Measurements from ENCODE around the gene EZH2.

The EZH2 gene

GRCh38 chr7:148901178-148901577, 17.1 kb upstream of the EZH2 start:
- no peak for DNase-seq (ENCODE audit: low read depth in 2 of 3, low spot score in 1 of 3)

GRCh38 chr7:148898845-148899484, 14.9 kb upstream of the EZH2 start:
- DNase-seq (ENCODE audit: low read depth in 2 of 3, low spot score in 1 of 3), result no peak

DNA sequence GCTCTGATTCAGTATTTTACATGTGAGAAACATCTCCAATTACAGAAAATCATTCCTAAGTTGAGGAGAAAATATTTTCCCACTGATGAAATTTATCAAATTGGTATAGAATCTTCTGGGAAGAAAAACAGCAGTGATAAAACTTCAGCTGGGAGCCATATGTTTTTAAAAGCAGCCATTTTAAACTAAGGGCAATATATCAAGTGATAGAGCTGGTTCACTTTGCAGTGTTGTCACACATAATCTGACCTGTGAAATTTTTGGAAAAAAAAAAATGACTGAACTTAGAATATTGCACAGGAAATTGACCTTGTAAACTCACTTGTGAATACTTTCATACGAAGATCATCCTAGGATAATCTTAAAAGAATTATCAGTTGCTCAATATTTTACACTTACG, 10.5 kb upstream of the EZH2 start:
- no peak for DNase-seq (ENCODE audit: low read depth in 2 of 3, low spot score in 1 of 3)

GRCh38 chr7:148893071-148893470, 9.0 kb upstream of the EZH2 start:
- DNase-seq (ENCODE audit: low read depth in 2 of 3, low spot score in 1 of 3), result no peak

- no peak for DNase-seq (ENCODE audit: low read depth in 2 of 3, low spot score in 1 of 3)
Measured at GRCh38 chr7:148888300-148888699, 4.2 kb upstream of the EZH2 start.

GRCh38 chr7:148886844-148887243, 2.8 kb upstream of the EZH2 start:
- no peak for DNase-seq (ENCODE audit: low read depth in 2 of 3, low spot score in 1 of 3)

- peak; percentile 83 to 90 (median 90) for DNase-seq (ENCODE audit: low read depth in 2 of 3, low spot score in 1 of 3)
Measured at GRCh38 chr7:148884299-148885022, 370 bp upstream of the EZH2 start.

GRCh38 chr7:148883266-148884048, 634 bp downstream of the EZH2 start:
- peak; percentile 22 to 31 (median 24) for DNase-seq (ENCODE audit: low read depth in 2 of 3, low spot score in 1 of 3)

- no peak for DNase-seq (ENCODE audit: low read depth in 2 of 3, low spot score in 1 of 3)
Measured at GRCh38 chr7:148882841-148883265, 1.2 kb downstream of the EZH2 start.

GRCh38 chr7:148882192-148882591, 1.9 kb downstream of the EZH2 start:
- DNase-seq (ENCODE audit: low read depth in 2 of 3, low spot score in 1 of 3), result no peak

GRCh38 chr7:148878317-148878716, 5.8 kb downstream of the EZH2 start:
- no peak for DNase-seq (ENCODE audit: low read depth in 2 of 3, low spot score in 1 of 3)

DNA sequence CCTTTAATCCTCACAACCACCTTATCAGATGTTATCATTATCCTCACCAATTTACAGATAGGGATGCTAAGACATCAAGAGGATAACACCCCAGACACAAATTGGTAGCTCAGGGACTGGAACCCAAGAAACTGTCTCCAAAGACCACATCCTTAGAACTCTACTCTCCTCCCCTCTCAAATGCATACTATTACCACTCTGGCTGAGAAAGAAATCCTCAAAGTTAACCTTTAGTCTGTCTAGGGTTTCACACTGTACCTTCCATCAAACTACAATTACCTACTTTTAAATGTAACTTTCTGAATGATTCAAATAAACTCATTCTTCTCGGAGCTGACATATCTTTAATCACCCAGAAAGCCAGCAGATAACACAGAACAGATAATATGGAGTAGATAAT, 6.6 kb downstream of the EZH2 start:
- no peak for DNase-seq (ENCODE audit: low read depth in 2 of 3, low spot score in 1 of 3)

- DNase-seq (ENCODE audit: low read depth in 2 of 3, low spot score in 1 of 3), result no peak
Measured at GRCh38 chr7:148872188-148872587, 11.9 kb downstream of the EZH2 start.

- no peak for DNase-seq (ENCODE audit: low read depth in 2 of 3, low spot score in 1 of 3)
Measured at GRCh38 chr7:148871551-148871950, 12.5 kb downstream of the EZH2 start.

DNA sequence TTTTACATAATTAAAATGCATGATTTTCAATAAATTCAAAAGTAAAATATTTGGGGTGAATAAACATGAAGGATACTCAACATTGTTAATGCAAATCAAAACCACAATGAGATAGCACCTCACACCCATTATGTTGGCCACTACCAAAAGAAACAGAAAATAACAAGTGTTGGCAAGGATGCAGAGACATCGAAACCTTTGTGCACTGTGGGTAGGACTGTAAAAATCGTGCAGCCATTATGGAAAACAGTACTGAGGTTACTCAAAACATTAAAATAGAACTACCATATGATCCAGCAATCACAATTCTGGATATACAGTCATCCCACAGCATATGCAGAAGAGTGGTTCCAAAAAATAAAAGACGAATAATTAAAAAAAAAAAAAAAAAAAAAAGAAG, 13.1 kb downstream of the EZH2 start:
- DNase-seq (ENCODE audit: low read depth in 2 of 3, low spot score in 1 of 3), result no peak

DNA sequence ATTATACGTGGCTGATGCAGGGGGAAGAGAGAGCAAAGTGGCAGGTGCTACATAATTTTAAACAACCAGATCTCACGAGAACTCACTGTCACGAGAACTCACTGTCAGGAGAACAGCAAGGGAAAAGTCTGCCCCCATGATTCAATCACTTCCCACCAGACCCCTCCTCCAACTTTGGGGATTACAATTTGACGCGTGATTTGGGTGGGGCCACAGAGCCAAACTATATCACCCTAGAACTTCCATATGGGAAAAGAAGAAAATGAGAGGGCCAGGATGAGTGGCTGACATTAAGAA, 15.8 kb downstream of the EZH2 start:
- no peak for DNase-seq (ENCODE audit: low read depth in 2 of 3, low spot score in 1 of 3)

- DNase-seq (ENCODE audit: low read depth in 2 of 3, low spot score in 1 of 3), result no peak
Measured at GRCh38 chr7:148867596-148868377, 16.3 kb downstream of the EZH2 start.

GRCh38 chr7:148866362-148866761, 17.7 kb downstream of the EZH2 start:
- no peak for DNase-seq (ENCODE audit: low read depth in 2 of 3, low spot score in 1 of 3)

DNA sequence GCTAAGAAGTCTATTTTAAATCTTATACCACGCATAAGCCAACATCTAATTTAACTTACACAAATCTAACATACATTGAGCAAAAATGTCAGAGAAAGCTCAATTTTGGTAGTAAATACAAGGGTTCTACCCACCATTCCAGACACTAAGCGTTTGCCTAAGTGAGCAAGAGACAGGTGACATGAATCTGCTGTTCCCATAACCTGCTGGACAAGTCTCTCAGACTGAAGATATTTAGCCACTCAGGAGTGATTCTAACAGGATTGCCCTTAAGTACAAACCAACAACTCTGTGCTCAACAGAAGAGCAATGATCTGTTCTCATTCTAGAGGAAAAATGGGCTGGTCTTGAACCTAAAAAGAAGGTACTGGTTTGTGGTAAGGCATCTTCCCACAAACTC, 18.8 kb downstream of the EZH2 start:
- DNase-seq (ENCODE audit: low read depth in 2 of 3, low spot score in 1 of 3), result no peak

GRCh38 chr7:148863324-148863723, 20.8 kb downstream of the EZH2 start:
- DNase-seq (ENCODE audit: low read depth in 2 of 3, low spot score in 1 of 3), result no peak

- DNase-seq (ENCODE audit: low read depth in 2 of 3, low spot score in 1 of 3), result no peak
Measured at GRCh38 chr7:148862481-148862880, 21.6 kb downstream of the EZH2 start.

DNA sequence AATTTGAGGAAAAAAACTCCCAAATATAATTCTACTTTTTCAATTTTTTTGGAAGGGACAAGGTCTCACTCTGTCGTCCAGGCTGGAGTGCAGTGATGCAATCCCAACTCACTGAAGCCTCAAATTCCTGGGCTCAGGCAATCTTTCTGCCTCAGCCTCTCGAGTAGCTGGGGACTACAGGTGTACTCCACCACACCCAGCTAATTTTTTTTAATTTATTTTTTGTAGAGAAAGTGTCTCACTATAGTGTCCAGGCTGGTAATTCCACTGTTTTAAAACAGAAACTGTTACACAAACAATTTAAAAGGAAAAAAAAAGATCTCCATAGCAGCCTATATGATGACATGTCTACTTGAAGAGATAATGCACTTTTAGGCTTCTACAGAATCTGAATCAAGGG, 25.6 kb downstream of the EZH2 start:
- no peak for DNase-seq (ENCODE audit: low read depth in 2 of 3, low spot score in 1 of 3)
